ENCODE measurements around the gene RPP14. TPM values are rescaled to one million over a fixed set of nuclear protein-coding genes. Genes with fewer than 3 reads are reported as not detected.

The RPP14 gene
- total and polyA plus RNA-seq, 9 donors: 7.9 to 18.8 (median 15.0) TPM

DNA sequence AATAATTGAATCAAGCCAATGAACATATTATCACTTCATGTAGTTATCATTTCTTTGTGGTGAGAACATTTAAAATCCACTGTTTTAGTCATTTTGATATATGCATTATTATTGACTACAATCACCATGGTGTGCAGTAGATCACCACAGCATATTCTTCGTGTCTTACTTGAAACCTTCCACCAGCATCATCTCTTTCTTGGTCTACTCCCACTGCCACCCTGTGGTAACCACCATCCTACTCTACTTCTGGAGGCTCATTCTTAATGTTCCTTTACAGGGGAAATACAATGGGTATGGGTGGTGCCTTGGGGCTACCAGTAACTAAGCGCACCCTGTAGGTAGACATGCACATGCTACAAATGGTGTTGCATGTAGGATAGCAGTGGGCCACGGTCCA, 52.0 kb downstream of the RPP14 start:
- H3K36me3 ChIP-seq: no peaks in the 10 kb centered on the region
- WGBS, 3 donors: 94 to 97% (median 95%) methylated on average over 3 of the region's 3 CpGs
- no peak overlapping the region for H3K4me3 ChIP-seq
- no peak for DNase-seq
- no peak overlapping the region for H3K27ac ChIP-seq
- TF ChIP-seq POLR2A (IDR thresholded peaks at IDR 0.05) (no peak), EP300 (IDR thresholded peaks at IDR 0.05) (no peak)
- TF ChIP-seq, protein P1, sequence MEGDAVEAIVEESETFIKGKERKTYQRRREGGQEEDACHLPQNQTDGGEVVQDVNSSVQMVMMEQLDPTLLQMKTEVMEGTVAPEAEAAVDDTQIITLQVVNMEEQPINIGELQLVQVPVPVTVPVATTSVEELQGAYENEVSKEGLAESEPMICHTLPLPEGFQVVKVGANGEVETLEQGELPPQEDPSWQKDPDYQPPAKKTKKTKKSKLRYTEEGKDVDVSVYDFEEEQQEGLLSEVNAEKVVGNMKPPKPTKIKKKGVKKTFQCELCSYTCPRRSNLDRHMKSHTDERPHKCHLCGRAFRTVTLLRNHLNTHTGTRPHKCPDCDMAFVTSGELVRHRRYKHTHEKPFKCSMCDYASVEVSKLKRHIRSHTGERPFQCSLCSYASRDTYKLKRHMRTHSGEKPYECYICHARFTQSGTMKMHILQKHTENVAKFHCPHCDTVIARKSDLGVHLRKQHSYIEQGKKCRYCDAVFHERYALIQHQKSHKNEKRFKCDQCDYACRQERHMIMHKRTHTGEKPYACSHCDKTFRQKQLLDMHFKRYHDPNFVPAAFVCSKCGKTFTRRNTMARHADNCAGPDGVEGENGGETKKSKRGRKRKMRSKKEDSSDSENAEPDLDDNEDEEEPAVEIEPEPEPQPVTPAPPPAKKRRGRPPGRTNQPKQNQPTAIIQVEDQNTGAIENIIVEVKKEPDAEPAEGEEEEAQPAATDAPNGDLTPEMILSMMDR (IDR thresholded peaks at IDR 0.05): no peak
- intact Hi-C loops (cut with DNase I): no loop called here
- no peaks in the 10 kb centered on the region for H3K4me1 ChIP-seq (ENCODE audit: insufficient read depth)
- no peaks in the 10 kb centered on the region for H3K9me3 ChIP-seq
- H3K27me3 ChIP-seq: no peaks in the 10 kb centered on the region

DNA sequence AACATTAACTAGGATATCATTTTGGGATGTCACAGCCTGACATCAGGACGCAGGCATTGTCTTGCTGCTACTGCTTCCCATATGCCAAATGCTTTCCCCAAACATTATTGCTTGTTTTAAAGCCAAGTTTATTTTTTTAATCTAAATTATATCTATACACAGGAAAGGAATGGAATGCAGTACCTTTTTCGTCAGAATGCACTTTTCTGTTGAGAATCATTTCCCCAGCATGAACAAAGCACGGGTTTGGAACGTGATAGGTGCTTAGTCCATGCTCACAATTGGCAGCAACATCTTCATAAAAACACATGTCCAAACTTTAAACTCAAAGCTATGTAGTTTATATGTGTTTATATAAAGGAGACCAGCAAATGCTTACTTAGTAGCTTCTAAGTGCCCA, 52.8 kb downstream of the RPP14 start:
- Histone ChIP-seq H3K4me1 (ENCODE audit: insufficient read depth) (no peaks in the 10 kb centered on the region), H3K9me3 (no peaks in the 10 kb centered on the region), H3K4me3 (no peak overlapping the region), H3K27ac (no peak overlapping the region), H3K27me3 (no peaks in the 10 kb centered on the region), H3K36me3 (no peaks in the 10 kb centered on the region)
- no peak for DNase-seq
- intact Hi-C loops (cut with DNase I): no loop called here
- WGBS, 3 donors: 72 to 82% (median 73%) methylated on average over 4 of the region's 4 CpGs
- TF ChIP-seq POLR2A (IDR thresholded peaks at IDR 0.05) (no peak), EP300 (IDR thresholded peaks at IDR 0.05) (no peak)
- TF ChIP-seq, protein P1 (IDR thresholded peaks at IDR 0.05): no peak

DNA sequence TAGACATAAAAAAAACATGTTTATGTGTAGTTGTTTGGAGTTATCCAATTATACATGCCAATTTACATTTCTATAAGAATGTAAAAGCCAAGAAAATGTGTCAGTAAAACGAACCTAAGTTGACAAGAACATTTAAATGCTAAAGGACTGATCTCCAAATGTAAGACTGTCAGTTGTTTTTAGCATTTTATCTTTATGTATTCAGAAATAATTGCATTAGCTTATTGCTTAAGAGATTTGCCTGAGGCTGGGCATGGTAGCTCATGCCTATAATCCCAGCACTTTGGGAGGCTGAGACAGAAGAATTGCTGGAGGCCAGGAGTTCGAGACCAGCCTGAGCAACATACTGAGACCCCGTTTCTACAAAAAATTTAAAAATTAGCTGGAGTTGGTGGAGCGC, 53.6 kb downstream of the RPP14 start:
- intact Hi-C loops (cut with DNase I): no loop called here
- Histone ChIP-seq H3K27ac (no peak overlapping the region), H3K9me3 (no peaks in the 10 kb centered on the region), H3K4me3 (no peak overlapping the region), H3K36me3 (no peaks in the 10 kb centered on the region), H3K4me1 (ENCODE audit: insufficient read depth) (no peaks in the 10 kb centered on the region), H3K27me3 (no peaks in the 10 kb centered on the region)
- TF ChIP-seq, protein P1 (IDR thresholded peaks at IDR 0.05): no peak
- TF ChIP-seq EP300 (IDR thresholded peaks at IDR 0.05): no peak
- TF ChIP-seq POLR2A (IDR thresholded peaks at IDR 0.05): no peak
- WGBS, 3 donors: 91 to 93% (median 93%) methylated on average over 4 of the region's 4 CpGs
- DNase-seq: no peak

DNA sequence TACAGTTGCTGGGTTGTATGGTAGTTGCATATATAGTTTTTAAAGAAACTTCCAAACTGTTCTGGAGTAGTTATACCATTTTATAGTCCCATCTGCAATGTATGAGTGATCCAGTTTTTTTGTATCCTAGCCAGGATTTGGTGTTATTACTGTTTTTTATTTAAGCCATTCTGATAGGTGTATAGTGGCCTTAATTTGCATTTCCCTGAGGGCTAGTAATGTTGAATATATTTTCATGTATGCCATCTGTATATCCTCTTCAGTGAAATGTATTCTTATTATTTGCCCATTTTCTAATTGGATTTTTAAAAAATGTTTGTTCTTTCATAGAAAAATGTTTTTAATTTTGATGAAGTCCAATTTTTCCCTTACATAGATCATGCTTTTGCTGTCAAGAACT, 55.8 kb downstream of the RPP14 start:
- Histone ChIP-seq H3K9me3 (peaks cover 0 to 2% of the 10 kb centered on the region in 2 donors), H3K4me1 (ENCODE audit: insufficient read depth) (no peaks in the 10 kb centered on the region), H3K4me3 (no peak overlapping the region), H3K27ac (no peak overlapping the region), H3K36me3 (no peaks in the 10 kb centered on the region), H3K27me3 (no peaks in the 10 kb centered on the region)
- DNase-seq: no peak
- TF ChIP-seq EP300 (IDR thresholded peaks at IDR 0.05) (no peak), POLR2A (IDR thresholded peaks at IDR 0.05) (no peak)
- TF ChIP-seq, protein P1 (IDR thresholded peaks at IDR 0.05): no peak
- intact Hi-C loops (cut with DNase I): no loop called here

DNA sequence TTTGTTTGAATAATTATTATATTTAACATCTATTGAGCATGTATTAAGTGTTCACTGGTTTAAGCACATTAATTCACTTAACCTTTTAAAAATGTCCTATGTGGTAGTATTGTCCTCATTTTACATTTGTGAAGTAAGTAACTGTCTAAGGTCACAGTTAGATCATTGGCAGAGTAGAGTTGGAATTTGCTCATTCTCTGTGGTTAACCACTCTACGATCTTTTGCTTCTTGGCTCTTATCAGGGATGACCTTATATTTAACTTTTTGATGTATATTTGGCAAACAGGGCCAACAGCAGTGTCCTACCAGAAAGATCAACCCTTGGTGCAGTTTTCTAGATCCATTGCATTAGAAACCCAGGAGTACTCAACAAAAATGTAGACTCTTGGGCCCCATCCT, 60.7 kb downstream of the RPP14 start:
- no peaks in the 10 kb centered on the region for H3K4me1 ChIP-seq (ENCODE audit: insufficient read depth)
- 77 to 88% (median 85%) methylated on average over 1 of the region's 1 CpG for WGBS, 3 donors
- H3K36me3 ChIP-seq: no peaks in the 10 kb centered on the region
- TF ChIP-seq, protein P1 (IDR thresholded peaks at IDR 0.05): no peak
- H3K4me3 ChIP-seq: no peak overlapping the region
- DNase-seq: no peak
- peaks cover 0 to 2% of the 10 kb centered on the region in 2 donors for H3K9me3 ChIP-seq
- no peak overlapping the region for H3K27ac ChIP-seq
- H3K27me3 ChIP-seq: no peaks in the 10 kb centered on the region
- intact Hi-C loops (cut with DNase I): no loop called here

Measured in ovary (tissue), 9 donors.